DOHH2 (cell line): Measurements from ENCODE around the gene LLGL1.

Experiments used
- H3F3A ChIP-seq: fragments of 200-600 bp; sonication (generic), shearing (Covaris generic); 2 replicates; pipeline ENCODE4 v1.6.0; 2016; ENCODE audit warnings: antibody characterized with exemption, mild to moderate bottlenecking; ENCODE audit not compliant: control insufficient read depth, insufficient read depth
- H3K27ac ChIP-seq: fragments of 200-600 bp; sonication (generic); 2 replicates; pipeline ENCODE4 v1.5.1; 2014; ENCODE audit warnings: low read depth, mild to moderate bottlenecking, low read length, moderate library complexity
- H3K27me3 ChIP-seq: fragments of 200-600 bp; sonication (generic); 2 replicates; pipeline ENCODE4 v1.6.1; 2014; ENCODE audit warnings: mild to moderate bottlenecking, low read length, mixed read lengths; ENCODE audit not compliant: control insufficient read depth
- H3K36me3 ChIP-seq: fragments of 200-600 bp; sonication (generic); 2 replicates; pipeline ENCODE4 v1.6.1; 2014; ENCODE audit warnings: mild to moderate bottlenecking, low read length, moderate library complexity, mixed read lengths; ENCODE audit not compliant: control insufficient read depth
- H3K4me1 ChIP-seq: fragments of 200-600 bp; sonication (generic); 2 replicates; pipeline ENCODE4 v1.6.1; 2014; ENCODE audit warnings: mild to moderate bottlenecking, low read length, mixed read lengths; ENCODE audit not compliant: control insufficient read depth
- H3K4me2 ChIP-seq: fragments of 200-600 bp; sonication (generic); 2 replicates; pipeline ENCODE4 v1.6.0; 2014; ENCODE audit warnings: mild to moderate bottlenecking, low read length, moderate library complexity
- H3K4me3 ChIP-seq: fragments of 200-600 bp; sonication (generic); 2 replicates; pipeline ENCODE4 v1.5.1; 2014; ENCODE audit warnings: mild to moderate bottlenecking, low read length, mixed read lengths
- H3K79me2 ChIP-seq: fragments of 200-600 bp; sonication (generic); 2 replicates; pipeline ENCODE4 v1.6.1; 2014; ENCODE audit warnings: mild to moderate bottlenecking, low read length, mixed read lengths; ENCODE audit not compliant: control insufficient read depth
- H3K9me2 ChIP-seq: fragments of 200-600 bp; sonication (generic); replicated peaks from 2 replicates; pipeline ENCODE4 v1.6.1; 2014; ENCODE audit warnings: mild to moderate bottlenecking, low read length, mixed read lengths; ENCODE audit not compliant: control insufficient read depth
- H3K9me3 ChIP-seq: fragments of 200-600 bp; sonication (generic); 2 replicates; pipeline ENCODE4 v1.6.1; 2014; ENCODE audit warnings: antibody characterized with exemption, low read length, mixed read lengths; ENCODE audit not compliant: control insufficient read depth, insufficient read depth
- H4K20me1 ChIP-seq: fragments of 200-600 bp; sonication (generic); 2 replicates; pipeline ENCODE4 v1.6.0; 2014; ENCODE audit warnings: low read depth, mild to moderate bottlenecking, antibody characterized with exemption, low read length, moderate library complexity; ENCODE audit not compliant: control insufficient read depth, insufficient read depth
- CTCF ChIP-seq: fragments of 200-600 bp; sonication (generic); IDR thresholded peaks from one replicate; pipeline ENCODE4 v1.5.1; 2014; ENCODE audit warnings: antibody characterized with exemption, mild to moderate bottlenecking, low read depth, low read length; ENCODE audit not compliant: poor library complexity, severe bottlenecking
- EZH2phosphoT487 ChIP-seq: fragments of 200-600 bp; sonication (generic); IDR thresholded peaks from 2 replicates; pipeline ENCODE4 v1.6.1; 2017; ENCODE audit warnings: borderline replicate concordance, mild to moderate bottlenecking, antibody characterized with exemption, low read length, moderate library complexity, mixed read lengths

The LLGL1 gene

DNA sequence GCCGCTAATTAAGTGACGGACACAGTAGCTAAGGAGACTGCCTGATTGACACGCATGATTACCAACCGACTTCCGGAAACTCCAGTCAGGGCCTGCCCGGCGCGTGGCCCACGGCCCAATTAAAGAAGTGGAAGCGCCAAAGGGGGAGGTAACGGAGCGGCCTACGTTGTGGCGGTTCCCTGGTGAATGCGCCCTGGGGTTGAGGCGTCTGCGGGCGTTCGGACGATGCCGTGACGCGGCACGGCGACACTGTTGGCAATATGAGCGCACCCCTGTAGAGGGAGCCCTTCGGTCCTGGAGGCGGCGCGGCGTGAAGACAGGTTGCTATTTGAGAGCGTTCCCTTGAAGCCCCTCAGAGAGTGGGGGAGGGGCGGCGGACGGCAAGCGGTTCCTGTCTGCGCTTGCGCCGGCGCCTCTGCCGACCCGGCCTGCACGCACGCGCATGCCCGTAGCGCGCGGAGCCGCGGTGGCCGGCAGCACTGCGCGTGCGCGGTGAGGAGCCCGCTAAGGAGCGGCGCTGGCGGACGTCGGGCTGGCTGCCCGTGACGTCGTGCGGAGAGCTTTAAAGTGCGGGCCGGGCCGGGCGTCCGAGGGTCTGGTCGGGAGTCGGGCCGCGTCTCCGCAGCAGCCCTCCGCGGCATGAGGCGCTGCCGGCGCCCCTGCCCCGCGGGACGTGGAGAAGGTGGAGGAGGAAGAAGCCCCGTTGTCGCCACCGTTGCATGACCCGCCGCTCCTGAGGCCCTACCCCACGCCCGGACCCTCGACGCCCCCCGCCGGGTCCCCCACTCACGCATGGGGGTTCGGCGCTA, 41.9 kb upstream of the LLGL1 start, which contains the start of gene ALKBH5:
Gene ALKBH5 (plus strand): TSS at position 495 of the 809 bp plus-strand sequence. CDS start 416 bp downstream, outside the sequence.
- Histone ChIP-seq H3K9me3 (no peaks in the 10 kb centered on the region), H3K79me2 (peaks cover 49% of the 10 kb centered on the region), H3K27me3 (no peaks in the 10 kb centered on the region), H3K9me2 (no peaks in the 10 kb centered on the region), H3K4me3 (peak within 1 kb of the TSS; percentile 92), H3F3A (no peaks in the 10 kb centered on the region), H3K4me1 (peaks cover 45% of the 10 kb centered on the region), H4K20me1 (peaks cover 34% of the 10 kb centered on the region), H3K27ac (peak within 1 kb of the TSS; percentile 90), H3K36me3 (peaks cover 47% of the 10 kb centered on the region), H3K4me2 (peak within 1 kb of the TSS; percentile 93)
- no peak for TF ChIP-seq EZH2phosphoT487
- TF ChIP-seq CTCF, result no peak

DNA sequence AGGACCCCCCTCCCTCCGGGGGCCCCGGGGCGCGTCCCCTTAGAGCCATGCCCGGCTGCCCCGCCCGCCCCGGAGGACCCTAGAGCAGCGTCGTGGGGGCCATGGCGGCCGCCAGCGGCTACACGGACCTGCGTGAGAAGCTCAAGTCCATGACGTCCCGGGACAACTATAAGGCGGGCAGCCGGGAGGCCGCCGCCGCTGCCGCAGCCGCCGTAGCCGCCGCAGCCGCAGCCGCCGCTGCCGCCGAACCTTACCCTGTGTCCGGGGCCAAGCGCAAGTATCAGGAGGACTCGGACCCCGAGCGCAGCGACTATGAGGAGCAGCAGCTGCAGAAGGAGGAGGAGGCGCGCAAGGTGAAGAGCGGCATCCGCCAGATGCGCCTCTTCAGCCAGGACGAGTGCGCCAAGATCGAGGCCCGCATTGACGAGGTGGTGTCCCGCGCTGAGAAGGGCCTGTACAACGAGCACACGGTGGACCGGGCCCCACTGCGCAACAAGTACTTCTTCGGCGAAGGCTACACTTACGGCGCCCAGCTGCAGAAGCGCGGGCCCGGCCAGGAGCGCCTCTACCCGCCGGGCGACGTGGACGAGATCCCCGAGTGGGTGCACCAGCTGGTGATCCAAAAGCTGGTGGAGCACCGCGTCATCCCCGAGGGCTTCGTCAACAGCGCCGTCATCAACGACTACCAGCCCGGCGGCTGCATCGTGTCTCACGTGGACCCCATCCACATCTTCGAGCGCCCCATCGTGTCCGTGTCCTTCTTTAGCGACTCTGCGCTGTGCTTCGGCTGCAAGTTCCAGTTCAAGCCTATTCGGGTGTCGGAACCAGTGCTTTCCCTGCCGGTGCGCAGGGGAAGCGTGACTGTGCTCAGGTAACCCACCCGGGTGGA, 41.0 kb upstream of the LLGL1 start:
- Histone ChIP-seq H4K20me1 (peaks cover 35% of the 10 kb centered on the region), H3K27ac (peak overlapping the region; percentile 90), H3K27me3 (no peaks in the 10 kb centered on the region), H3K79me2 (peaks cover 57% of the 10 kb centered on the region), H3K9me2 (no peaks in the 10 kb centered on the region), H3F3A (no peaks in the 10 kb centered on the region), H3K4me1 (peaks cover 48% of the 10 kb centered on the region), H3K9me3 (no peaks in the 10 kb centered on the region), H3K4me2 (peak overlapping the region; percentile 93), H3K4me3 (peak overlapping the region; percentile 92), H3K36me3 (peaks cover 53% of the 10 kb centered on the region)
- TF ChIP-seq EZH2phosphoT487, result no peak
- peak; percentile 24 for TF ChIP-seq CTCF

DNA sequence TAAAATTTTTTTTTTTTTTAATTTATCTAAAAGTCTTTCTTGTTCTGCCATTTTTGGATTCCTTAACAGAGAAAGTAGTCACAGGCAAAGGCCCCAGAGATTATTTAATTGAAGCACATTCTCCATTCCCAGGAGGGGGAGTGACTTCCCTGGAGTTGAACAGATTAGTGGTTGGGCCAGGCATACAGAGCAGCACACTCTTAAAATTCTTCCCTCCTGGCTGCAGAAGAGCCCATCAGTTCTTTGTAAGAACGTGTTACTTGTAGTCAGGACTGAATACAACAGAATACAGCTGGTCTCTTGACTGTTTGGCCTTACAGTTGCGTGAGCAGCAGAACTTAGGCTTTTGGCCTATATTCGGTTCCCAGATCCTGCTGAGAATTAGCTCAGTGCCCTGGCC, 40.0 kb upstream of the LLGL1 start:
- H3F3A ChIP-seq, result no peaks in the 10 kb centered on the region
- no peaks in the 10 kb centered on the region for H3K9me2 ChIP-seq
- TF ChIP-seq EZH2phosphoT487 (no peak), CTCF (no peak)
- peak overlapping the region; percentile 92 for H3K4me3 ChIP-seq
- peaks cover 67% of the 10 kb centered on the region for H3K79me2 ChIP-seq
- H3K36me3 ChIP-seq, result peaks cover 60% of the 10 kb centered on the region
- H3K27ac ChIP-seq, result no peak overlapping the region
- H4K20me1 ChIP-seq, result peaks cover 38% of the 10 kb centered on the region
- peak overlapping the region; percentile 93 for H3K4me2 ChIP-seq
- H3K4me1 ChIP-seq, result peaks cover 50% of the 10 kb centered on the region
- no peaks in the 10 kb centered on the region for H3K9me3 ChIP-seq
- no peaks in the 10 kb centered on the region for H3K27me3 ChIP-seq
